HuH-7 (cell line): ENCODE results near the gene MTA3.
A peak's percentile ranks its signal among the peaks of the same experiment; 100 is the strongest.
"Not testable (repeated sequence)": the region's sequence is repeated elsewhere in the genome, so short reads cannot be mapped to it uniquely, and the experiment has no call there.

Experiments
- DNase-seq: peaks from one replicate; pipeline ENCODE4 v3.0.0; 2011; ENCODE audit warnings: low spot score

MTA3 gene

GRCh38 chr2:42663106-42663780 lies 94.8 kb downstream of the MTA3 start:
- peak; percentile 45 for DNase-seq

- no peak for DNase-seq
Observed at GRCh38 chr2:42663828-42664227, 95.4 kb downstream of the MTA3 start.

DNA sequence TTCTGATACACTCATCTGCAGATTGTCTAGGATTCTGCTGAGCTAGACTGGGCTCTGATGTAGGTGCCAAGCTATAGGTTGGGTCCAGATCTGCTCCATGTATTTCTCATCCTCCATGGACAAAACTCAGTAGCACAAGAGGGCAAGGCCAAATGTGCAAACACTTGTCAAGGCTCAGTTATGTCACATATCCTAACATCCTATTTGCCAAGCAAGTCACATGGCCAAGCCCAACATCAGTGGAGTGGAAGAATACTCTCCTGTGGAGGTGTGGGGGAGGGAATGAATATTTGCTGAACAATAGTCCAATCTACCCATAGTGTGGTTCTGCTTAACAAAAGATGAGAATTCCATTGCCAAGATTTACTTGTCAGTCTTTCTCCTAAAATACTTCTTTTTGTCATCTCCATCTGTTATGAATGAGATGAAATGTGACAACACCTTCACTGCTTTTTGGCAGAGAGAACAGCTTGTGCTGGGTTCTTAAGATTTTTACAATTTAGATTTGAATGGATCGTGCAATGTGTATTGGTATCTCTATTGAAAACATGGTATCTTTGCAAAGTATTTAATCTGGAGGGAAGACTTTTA lies 105.7 kb downstream of the MTA3 start:
- no peak for DNase-seq

GRCh38 chr2:42675815-42676214 lies 107.4 kb downstream of the MTA3 start:
- DNase-seq, result no peak

DNA sequence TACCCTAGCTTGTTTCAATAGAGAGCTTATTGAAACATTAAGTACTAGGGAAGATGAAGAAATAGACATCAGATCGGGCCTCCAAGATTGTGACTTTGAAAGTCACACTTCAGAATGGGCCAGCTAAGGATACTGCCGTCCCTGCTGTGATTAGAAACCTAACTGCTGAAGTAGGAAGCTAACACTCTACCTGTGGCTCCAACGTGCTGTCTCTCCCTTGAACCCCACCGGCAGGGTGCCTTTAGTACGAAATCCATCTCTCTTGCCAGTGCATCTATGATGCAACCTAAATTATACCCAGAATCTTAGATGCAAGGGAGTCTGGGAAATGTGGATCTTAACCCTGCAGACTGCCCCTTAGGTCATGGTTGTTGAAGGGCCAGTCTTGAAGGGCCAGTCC lies 116.9 kb downstream of the MTA3 start:
- no peak for DNase-seq

- DNase-seq, result no peak
Observed at GRCh38 chr2:42693013-42693615, 124.7 kb downstream of the MTA3 start.

DNA sequence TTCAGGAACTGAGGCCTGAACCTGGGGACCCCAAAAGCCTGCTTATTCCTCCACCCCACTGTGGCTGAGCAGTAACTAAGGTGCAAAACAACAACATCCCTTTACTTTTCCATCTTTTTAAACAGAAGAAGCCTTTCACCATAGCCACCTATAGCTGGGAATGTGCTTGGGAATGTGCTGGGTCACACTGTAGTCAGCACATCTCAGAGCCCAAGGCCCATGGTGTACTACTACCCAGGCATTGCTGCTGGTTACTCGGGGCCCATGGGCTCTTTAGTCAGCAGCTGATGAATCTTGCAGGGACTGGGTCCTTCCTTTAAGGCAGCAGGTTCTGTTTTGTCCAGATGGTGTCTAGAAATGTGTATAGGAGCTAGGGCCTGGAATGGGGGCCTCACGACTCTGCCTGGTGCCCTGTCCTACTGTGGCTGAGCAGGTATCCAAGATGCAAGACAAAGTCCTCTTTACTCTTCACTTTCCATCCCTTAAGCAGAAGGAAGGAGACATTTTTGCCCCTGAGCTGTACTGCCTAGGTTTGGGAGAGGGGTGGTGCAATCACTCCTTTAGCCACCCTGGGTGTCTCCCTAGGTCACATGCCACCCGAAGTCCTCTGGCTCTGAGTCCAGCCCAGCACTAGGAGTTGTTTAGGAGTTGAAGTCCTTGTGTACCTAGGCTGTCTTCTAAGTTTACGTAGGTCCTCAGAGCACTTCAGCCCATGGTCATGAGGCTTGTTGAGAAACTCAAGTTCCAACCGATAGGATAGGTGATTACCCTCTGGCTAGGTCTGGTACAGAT lies 125.5 kb downstream of the MTA3 start:
- no peak for DNase-seq

DNA sequence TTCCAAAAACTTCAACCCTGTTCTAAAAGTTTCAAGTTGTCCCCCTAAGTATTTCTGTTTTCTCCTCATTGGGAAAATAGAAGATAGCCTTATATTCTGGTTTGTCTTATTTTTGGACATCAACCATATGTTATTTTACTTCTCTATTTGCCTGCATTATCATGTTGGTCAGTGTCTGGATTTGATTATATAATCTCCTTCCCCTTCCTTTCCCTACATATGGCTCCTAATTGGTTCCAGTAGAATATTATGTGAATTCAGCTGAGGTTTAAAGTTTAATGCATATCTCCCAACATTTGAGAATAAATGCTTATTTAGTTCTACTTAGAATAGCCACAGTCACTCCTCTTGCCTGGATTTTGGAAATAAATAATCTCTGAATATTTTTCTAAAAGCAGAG lies 128.6 kb downstream of the MTA3 start:
- DNase-seq, result no peak

- DNase-seq, result no peak
Observed at GRCh38 chr2:42698940-42699339, 130.5 kb downstream of the MTA3 start.

GRCh38 chr2:42706836-42707235 lies 138.4 kb downstream of the MTA3 start:
- peak; percentile 4 for DNase-seq

DNA sequence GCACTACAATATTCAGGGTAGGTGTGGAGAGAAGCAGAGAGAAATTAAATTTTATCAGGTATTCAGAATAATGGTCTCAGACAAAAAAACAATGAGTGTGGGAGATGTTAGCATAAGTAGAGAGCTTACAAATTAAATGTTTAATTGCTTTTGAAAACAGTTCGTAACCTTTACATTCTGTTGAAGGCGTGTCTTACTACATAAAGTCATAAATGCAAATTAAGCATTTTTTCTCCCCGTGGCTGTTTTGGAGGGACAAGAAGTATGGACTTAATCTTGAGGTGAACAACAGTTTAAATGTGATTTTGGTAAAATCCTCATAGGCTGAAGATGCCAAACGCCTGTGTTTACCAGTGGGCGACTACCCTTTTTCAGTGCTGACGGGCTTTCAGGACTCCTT lies 139.7 kb downstream of the MTA3 start:
- DNase-seq, result no peak

DNA sequence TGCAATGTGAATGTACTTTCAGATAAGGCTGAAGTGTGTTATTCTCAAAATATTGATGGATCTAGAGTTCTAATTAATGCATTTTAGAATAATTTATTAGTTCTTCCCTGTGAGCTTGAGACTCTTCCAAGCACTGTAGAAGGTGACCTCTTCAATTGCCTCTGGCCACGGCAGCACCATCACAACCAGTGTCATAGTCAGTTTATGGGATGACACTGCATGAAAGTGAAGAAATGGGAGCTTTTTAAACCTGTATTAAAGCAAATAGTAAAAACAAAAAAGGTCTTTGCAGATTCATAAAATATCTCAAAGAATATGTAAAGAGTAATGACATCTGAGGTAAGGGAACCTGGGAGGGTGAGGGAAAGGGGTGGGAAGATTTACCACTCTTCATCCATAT lies 143.5 kb downstream of the MTA3 start:
- DNase-seq, result no peak

DNA sequence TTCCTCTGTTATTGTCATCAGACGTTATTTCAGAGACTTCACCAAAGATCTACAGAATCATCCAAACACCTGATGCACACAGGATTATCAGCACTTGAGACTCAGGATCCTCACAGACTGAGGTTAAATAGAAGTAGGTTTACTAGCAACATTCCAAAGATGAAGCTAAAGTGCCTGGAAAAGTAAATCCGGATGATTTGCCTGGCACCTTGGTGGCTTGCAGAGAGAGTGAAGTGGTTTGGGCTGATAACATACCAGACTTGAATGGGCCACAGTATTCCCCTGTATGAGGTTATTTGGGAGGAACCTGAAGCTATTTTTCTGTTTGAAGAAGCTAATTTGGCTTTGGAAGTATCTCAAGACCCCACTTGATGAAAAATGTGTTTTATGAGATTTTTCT lies 144.5 kb downstream of the MTA3 start:
- no peak for DNase-seq

- DNase-seq, result no peak
Observed at GRCh38 chr2:42713920-42714319, 145.5 kb downstream of the MTA3 start.

DNA sequence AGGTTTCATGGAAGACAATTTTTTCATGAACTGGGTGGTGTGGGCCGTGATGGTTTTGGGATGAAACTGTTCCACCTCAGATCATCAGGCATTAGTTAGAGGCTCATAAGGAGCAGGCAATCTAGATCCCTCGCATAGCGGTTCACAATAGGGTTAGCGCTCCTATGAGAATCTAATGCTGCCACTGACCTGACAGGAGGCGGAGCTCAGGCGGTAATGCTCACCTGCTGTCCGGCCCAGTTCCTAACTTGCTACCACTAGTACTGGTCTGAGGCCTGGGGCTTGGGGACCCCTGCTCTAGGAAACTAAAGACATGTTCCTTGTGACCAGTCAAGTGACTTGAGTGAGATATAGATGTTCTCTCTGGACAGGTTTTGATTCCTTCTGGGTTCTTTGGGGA lies 146.3 kb downstream of the MTA3 start:
- DNase-seq, result no peak

DNA sequence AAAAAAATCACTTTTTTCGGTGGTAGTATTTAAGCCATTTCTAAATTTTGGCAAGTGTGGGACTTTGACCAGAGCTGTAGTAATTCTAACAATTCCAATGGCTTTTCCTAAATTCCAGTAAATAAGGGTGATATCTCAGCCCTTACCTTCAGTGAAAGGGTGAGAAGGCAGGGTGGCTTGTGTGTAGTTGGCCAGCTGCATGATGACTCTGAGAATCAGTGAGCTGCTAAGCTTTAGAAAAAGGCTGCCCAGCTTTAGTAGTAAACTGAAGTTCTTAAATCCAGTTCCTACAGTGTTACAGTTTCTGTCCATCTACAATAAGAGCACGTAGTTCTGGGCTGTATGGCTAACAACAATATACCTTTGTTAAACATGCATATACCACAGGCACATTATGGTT lies 153.5 kb downstream of the MTA3 start:
- no peak for DNase-seq

- DNase-seq, result no peak
Observed at GRCh38 chr2:42722320-42723190, 154.1 kb downstream of the MTA3 start.

DNA sequence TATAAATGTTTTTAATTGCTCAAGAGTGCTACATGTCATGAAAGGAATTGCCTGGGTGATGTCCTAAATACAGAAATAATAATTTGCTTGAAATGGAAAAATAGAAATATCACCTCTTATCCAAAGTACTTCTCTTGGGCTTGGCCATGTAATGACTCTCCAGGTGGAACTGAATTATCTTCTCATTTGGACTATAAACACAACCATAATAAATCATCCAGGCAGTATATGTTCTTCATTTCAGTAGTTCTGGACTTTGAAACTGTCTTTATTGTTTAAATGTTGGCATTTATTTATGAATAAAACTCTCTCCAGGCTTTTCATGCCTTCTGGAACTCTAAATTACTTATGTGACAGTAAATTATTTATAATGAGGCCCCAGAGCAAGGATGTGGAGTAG lies 155.0 kb downstream of the MTA3 start:
- no peak for DNase-seq

- no peak for DNase-seq
Observed at GRCh38 chr2:42724886-42725285, 156.5 kb downstream of the MTA3 start.

DNA sequence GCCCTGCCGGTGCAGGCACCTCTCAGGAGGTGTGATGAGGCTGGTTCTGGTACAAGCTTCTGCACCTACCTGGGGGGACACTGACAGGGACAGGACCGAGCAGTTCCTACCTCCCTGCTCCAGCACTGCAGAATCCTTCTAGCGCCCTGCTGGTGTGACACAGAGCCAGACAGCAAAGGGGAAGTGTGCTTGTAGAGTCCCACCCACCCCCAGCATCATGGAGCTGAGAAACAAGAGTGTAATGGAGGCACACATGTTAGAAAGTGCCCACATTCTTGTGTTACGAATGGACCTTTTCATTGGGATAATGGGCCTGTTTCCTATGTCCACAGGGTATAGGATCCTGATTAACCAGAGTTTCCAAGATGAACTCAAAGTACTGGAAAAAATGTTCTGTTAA lies 157.2 kb downstream of the MTA3 start:
- DNase-seq, result no peak

GRCh38 chr2:42726680-42727079 lies 158.2 kb downstream of the MTA3 start:
- DNase-seq, result no peak

DNA sequence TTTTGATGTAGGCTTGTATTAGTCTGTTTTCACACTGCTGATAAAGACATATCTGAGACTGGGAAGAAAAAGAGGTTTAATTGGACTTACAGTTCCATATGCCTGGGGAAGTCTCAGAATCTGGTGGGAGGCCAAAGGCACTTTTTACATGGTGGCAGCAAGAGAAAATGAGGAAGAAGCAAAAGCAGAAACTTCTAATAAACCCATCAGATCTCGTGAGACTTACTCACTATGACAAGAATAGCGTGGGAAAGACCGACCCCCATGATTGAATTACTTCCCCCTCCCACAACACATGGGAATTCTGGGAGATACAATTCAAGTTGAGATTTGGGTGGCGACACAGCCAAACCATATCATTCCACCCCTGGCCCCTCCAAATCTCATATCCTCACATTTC lies 162.9 kb downstream of the MTA3 start:
- not testable (repeated sequence) for DNase-seq
